NB4 (cell line): ENCODE results near the gene INSR.

ENCODE experiments used
- CTCF ChIP-seq: IDR thresholded peaks from one replicate; pipeline ENCODE4 v1.5.1; 2012; ENCODE audit warnings: low read depth, low read length
- MAX ChIP-seq: IDR thresholded peaks from 2 replicates; pipeline ENCODE4 v1.6.1; 2011; ENCODE audit warnings: low read depth, low read length
- MYC ChIP-seq: IDR thresholded peaks from 2 replicates; pipeline ENCODE4 v1.6.1; 2011; ENCODE audit warnings: low read depth, low read length
- POLR2A ChIP-seq: IDR thresholded peaks from 2 replicates; pipeline ENCODE4 v1.6.1; 2011; ENCODE audit warnings: mild to moderate bottlenecking; ENCODE audit not compliant: insufficient read length; ENCODE audit errors: extremely low read depth

GRCh38 chr19:7197760-7198696 lies 96.2 kb downstream of the INSR start:
- no peak for TF ChIP-seq CTCF
- peak; percentile 88 for TF ChIP-seq POLR2A
- TF ChIP-seq MYC = peak; percentile 80; the same call in 1 of the 2 replicates
- TF ChIP-seq MAX = peak; percentile 81
